IgD-negative memory B cell (primary cell): ENCODE results near the gene PNPLA1. TPM values are rescaled to one million over a fixed set of nuclear protein-coding genes. Genes with fewer than 3 reads are reported as not detected.
A peak's percentile ranks its signal among the peaks of the same experiment; 100 is the strongest.

Experiments
- H3K27ac Mint-ChIP-seq, 3 donors: one replicate each; pipeline ENCODE4 v1.8.0; 2020 to 2022; ENCODE audit warnings: mild to moderate bottlenecking in 3 of 3, mixed read lengths in 3 of 3, moderate library complexity in 1 of 3
- H3K27me3 Mint-ChIP-seq: one replicate; pipeline ENCODE4 v1.8.0; 2021; ENCODE audit warnings: mixed read lengths
- H3K36me3 Mint-ChIP-seq: one replicate; pipeline ENCODE4 v1.8.0; 2020; ENCODE audit warnings: mild to moderate bottlenecking, mixed read lengths
- H3K4me1 Mint-ChIP-seq, 3 donors: one replicate each; pipeline ENCODE4 v1.8.0; 2020 to 2022; ENCODE audit warnings: mixed read lengths in 3 of 3, mild to moderate bottlenecking in 1 of 3
- H3K4me3 Mint-ChIP-seq, 4 donors: one replicate each; pipeline ENCODE4 v1.8.0; 2020 to 2022; ENCODE audit warnings: mild to moderate bottlenecking in 4 of 4, mixed read lengths in 4 of 4, moderate library complexity in 3 of 4
- H3K9me3 Mint-ChIP-seq, 3 donors: one replicate each; pipeline ENCODE4 v1.8.0; 2020 to 2021; ENCODE audit warnings: mixed read lengths in 3 of 3, mild to moderate bottlenecking in 1 of 3
- polyA plus RNA-seq: library from polyadenylated mRNA; unstranded; fragments of 300-500 nt; fragmentation: Illumina TruSeq; gene quantifications from one replicate; pipeline ENCODE4 v1.2.3, GENCODE V29; 2021

PNPLA1 gene
- polyA plus RNA-seq, result 0.19 TPM

GRCh38 chr6:36269834-36270705, at the start of gene PNPLA1:
Gene PNPLA1 (plus strand): TSS chr6:36270060. CDS start chr6:36270460, 400 bp downstream.
- peaks cover 12% of the 10 kb centered on the region for H3K27me3 Mint-ChIP-seq
- no peak within 1 kb of the TSS for H3K4me3 Mint-ChIP-seq
- no peak within 1 kb of the TSS for H3K27ac Mint-ChIP-seq
- H3K4me1 Mint-ChIP-seq, result peaks cover 0 to 3% (median 0%) of the 10 kb centered on the region in 3 donors
- peaks cover 2 to 5% (median 2%) of the 10 kb centered on the region in 3 donors for H3K9me3 Mint-ChIP-seq
- peaks cover 8% of the 10 kb centered on the region for H3K36me3 Mint-ChIP-seq

- Mint-ChIP-seq H3K27me3 (no peaks in the 10 kb centered on the region), H3K36me3 (peaks cover 10% of the 10 kb centered on the region), H3K27ac (no peak overlapping the region), H3K4me3 (no peak overlapping the region), H3K9me3 (no peaks in the 10 kb centered on the region), H3K4me1 (peaks cover 0 to 2% (median 0%) of the 10 kb centered on the region in 3 donors)
These were observed 49.6 kb upstream of the PNPLA1 start for GRCh38 chr6:36220226-36220625.

- Mint-ChIP-seq H3K4me3 (no peak overlapping the region), H3K27ac (no peak overlapping the region), H3K36me3 (peaks cover 6% of the 10 kb centered on the region), H3K9me3 (no peaks in the 10 kb centered on the region), H3K27me3 (no peaks in the 10 kb centered on the region), H3K4me1 (no peaks in the 10 kb centered on the region)
These were observed 48.2 kb upstream of the PNPLA1 start for GRCh38 chr6:36221674-36222073.

- H3K9me3 Mint-ChIP-seq, result no peaks in the 10 kb centered on the region
- no peak overlapping the region for H3K27ac Mint-ChIP-seq
- no peaks in the 10 kb centered on the region for H3K4me1 Mint-ChIP-seq
- no peak overlapping the region for H3K4me3 Mint-ChIP-seq
- H3K27me3 Mint-ChIP-seq, result no peaks in the 10 kb centered on the region
- H3K36me3 Mint-ChIP-seq, result peaks cover 8% of the 10 kb centered on the region
These were observed 46.9 kb upstream of the PNPLA1 start for GRCh38 chr6:36222924-36223323.

GRCh38 chr6:36223706-36224105, 46.2 kb upstream of the PNPLA1 start:
- Mint-ChIP-seq H3K27ac (no peak overlapping the region), H3K4me3 (no peak overlapping the region), H3K4me1 (no peaks in the 10 kb centered on the region), H3K36me3 (peaks cover 4% of the 10 kb centered on the region), H3K27me3 (no peaks in the 10 kb centered on the region), H3K9me3 (no peaks in the 10 kb centered on the region)

- Mint-ChIP-seq H3K36me3 (peaks cover 7% of the 10 kb centered on the region), H3K4me3 (no peak overlapping the region), H3K9me3 (no peaks in the 10 kb centered on the region), H3K27me3 (no peaks in the 10 kb centered on the region), H3K27ac (no peak overlapping the region), H3K4me1 (no peaks in the 10 kb centered on the region)
These were observed 44.9 kb upstream of the PNPLA1 start for GRCh38 chr6:36224918-36225461.

GRCh38 chr6:36226438-36227047, 43.3 kb upstream of the PNPLA1 start:
- H3K4me3 Mint-ChIP-seq, result no peak overlapping the region
- peaks cover 12% of the 10 kb centered on the region for H3K36me3 Mint-ChIP-seq
- no peaks in the 10 kb centered on the region for H3K9me3 Mint-ChIP-seq
- no peaks in the 10 kb centered on the region for H3K27me3 Mint-ChIP-seq
- no peak overlapping the region for H3K27ac Mint-ChIP-seq
- H3K4me1 Mint-ChIP-seq, result no peaks in the 10 kb centered on the region

- no peaks in the 10 kb centered on the region for H3K4me1 Mint-ChIP-seq
- no peak overlapping the region for H3K27ac Mint-ChIP-seq
- H3K36me3 Mint-ChIP-seq, result peaks cover 12% of the 10 kb centered on the region
- no peak overlapping the region for H3K4me3 Mint-ChIP-seq
- no peaks in the 10 kb centered on the region for H3K27me3 Mint-ChIP-seq
- H3K9me3 Mint-ChIP-seq, result no peaks in the 10 kb centered on the region
These were observed 42.3 kb upstream of the PNPLA1 start for GRCh38 chr6:36227379-36228228.

- Mint-ChIP-seq H3K36me3 (peaks cover 15% of the 10 kb centered on the region), H3K4me3 (no peak overlapping the region), H3K27me3 (no peaks in the 10 kb centered on the region), H3K4me1 (no peaks in the 10 kb centered on the region), H3K27ac (no peak overlapping the region), H3K9me3 (no peaks in the 10 kb centered on the region)
These were observed 40.6 kb upstream of the PNPLA1 start for GRCh38 chr6:36229223-36229622.

- H3K36me3 Mint-ChIP-seq, result peaks cover 19% of the 10 kb centered on the region
- no peaks in the 10 kb centered on the region for H3K4me1 Mint-ChIP-seq
- no peak overlapping the region for H3K4me3 Mint-ChIP-seq
- no peaks in the 10 kb centered on the region for H3K9me3 Mint-ChIP-seq
- H3K27ac Mint-ChIP-seq, result no peak overlapping the region
- no peaks in the 10 kb centered on the region for H3K27me3 Mint-ChIP-seq
These were observed 39.5 kb upstream of the PNPLA1 start for GRCh38 chr6:36230371-36230770.

GRCh38 chr6:36232172-36232571, 37.7 kb upstream of the PNPLA1 start:
- no peaks in the 10 kb centered on the region for H3K27me3 Mint-ChIP-seq
- no peak overlapping the region for H3K27ac Mint-ChIP-seq
- no peaks in the 10 kb centered on the region for H3K4me1 Mint-ChIP-seq
- H3K9me3 Mint-ChIP-seq, result no peaks in the 10 kb centered on the region
- H3K36me3 Mint-ChIP-seq, result peaks cover 17% of the 10 kb centered on the region
- no peak overlapping the region for H3K4me3 Mint-ChIP-seq

- H3K27ac Mint-ChIP-seq, result no peak overlapping the region
- no peaks in the 10 kb centered on the region for H3K9me3 Mint-ChIP-seq
- H3K4me3 Mint-ChIP-seq, result no peak overlapping the region
- no peaks in the 10 kb centered on the region for H3K27me3 Mint-ChIP-seq
- no peaks in the 10 kb centered on the region for H3K4me1 Mint-ChIP-seq
- H3K36me3 Mint-ChIP-seq, result peaks cover 12% of the 10 kb centered on the region
These were observed 34.6 kb upstream of the PNPLA1 start for GRCh38 chr6:36235309-36235708.

- Mint-ChIP-seq H3K4me1 (no peaks in the 10 kb centered on the region), H3K27ac (no peak overlapping the region), H3K36me3 (peaks cover 8% of the 10 kb centered on the region), H3K4me3 (no peak overlapping the region), H3K9me3 (no peaks in the 10 kb centered on the region), H3K27me3 (no peaks in the 10 kb centered on the region)
These were observed 34.0 kb upstream of the PNPLA1 start for GRCh38 chr6:36235862-36236261.

- H3K36me3 Mint-ChIP-seq, result peaks cover 2% of the 10 kb centered on the region
- no peak overlapping the region for H3K4me3 Mint-ChIP-seq
- H3K27me3 Mint-ChIP-seq, result peaks cover 6% of the 10 kb centered on the region
- no peak overlapping the region for H3K27ac Mint-ChIP-seq
- H3K4me1 Mint-ChIP-seq, result peaks cover 7 to 12% (median 9%) of the 10 kb centered on the region in 3 donors
- peaks cover 0 to 3% (median 0%) of the 10 kb centered on the region in 3 donors for H3K9me3 Mint-ChIP-seq
These were observed 30.1 kb upstream of the PNPLA1 start for GRCh38 chr6:36239774-36240173.

GRCh38 chr6:36241728-36242127, 28.1 kb upstream of the PNPLA1 start:
- peaks cover 2% of the 10 kb centered on the region for H3K36me3 Mint-ChIP-seq
- peak overlapping the region; percentile 1 to 81 (median 46) for H3K4me3 Mint-ChIP-seq
- H3K27ac Mint-ChIP-seq, result peak overlapping the region in 1 of 3 donors; percentile 17
- peaks cover 0 to 3% (median 0%) of the 10 kb centered on the region in 3 donors for H3K9me3 Mint-ChIP-seq
- peaks cover 6% of the 10 kb centered on the region for H3K27me3 Mint-ChIP-seq
- H3K4me1 Mint-ChIP-seq, result peaks cover 9 to 12% (median 11%) of the 10 kb centered on the region in 3 donors
